Measurements from ENCODE around the gene ZNF598. TPM values are rescaled to one million over a fixed set of nuclear protein-coding genes. Genes with fewer than 3 reads are reported as not detected.

Gene ZNF598
- total RNA-seq, 1 experiment from 2014 or later: 50.4 TPM

DNA sequence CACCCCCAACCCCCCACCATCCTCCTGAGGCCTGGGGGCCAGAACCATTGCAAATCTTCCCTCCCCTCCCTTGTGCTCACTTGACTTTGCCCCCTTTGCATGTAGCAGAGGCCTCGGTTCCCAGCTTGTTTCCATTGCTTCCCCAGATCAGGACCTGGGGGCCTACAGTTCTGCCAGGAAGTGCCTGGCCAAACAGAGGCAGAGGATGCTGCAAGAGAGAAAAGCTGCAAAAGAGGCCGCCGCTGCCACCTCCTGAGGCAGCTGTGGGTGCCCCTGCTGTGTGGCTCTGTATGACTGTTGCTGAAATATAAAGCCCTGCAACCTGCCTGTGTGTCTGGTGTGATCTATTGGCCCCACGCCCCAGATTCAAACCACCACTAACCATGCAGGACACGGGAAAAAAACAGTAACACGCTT lies 48.0 kb downstream of the ZNF598 start:
- H3K27me3 ChIP-seq (replicated peaks; ENCODE audit: control insufficient read depth, insufficient read depth, low read length): no peaks in the 10 kb centered on the region
- peaks cover 17% of the 10 kb centered on the region for H3K4me1 ChIP-seq
- DNase-seq: no peak
- no TSS peak for BruUV-seq (replicated peaks)
- POLR2A ChIA-PET: interaction anchor here (1.3 kb wide), 1 partner anchor 179 kb away, joined by 3 read pairs; the partner anchor contains the start of genes NUBP2 and SPSB3
- Mint-ChIP-seq H3K4me1 (ENCODE audit: low read depth, unreplicated experiment) (peaks cover 22% of the 10 kb centered on the region), H3K9me3 (ENCODE audit: unreplicated experiment) (no peaks in the 10 kb centered on the region), H3K27me3 (ENCODE audit: insufficient read depth, unreplicated experiment) (no peaks in the 10 kb centered on the region), H3K36me3 (ENCODE audit: insufficient read depth, unreplicated experiment) (peaks cover 69% of the 10 kb centered on the region), H3K27ac (ENCODE audit: unreplicated experiment) (no peak overlapping the region), H3K4me3 (ENCODE audit: unreplicated experiment) (peak overlapping the region; percentile 89)
- no peaks in the 10 kb centered on the region for H3K9me3 ChIP-seq
- intact Hi-C loops (cut with micrococcal nuclease; ENCODE audit: unreplicated experiment): no loop called here
- CTCF ChIA-PET: no interaction called here
- no peak overlapping the region for H3K4me3 ChIP-seq (ENCODE audit: low read depth, low read length)
- TF ChIP-seq, protein P1, sequence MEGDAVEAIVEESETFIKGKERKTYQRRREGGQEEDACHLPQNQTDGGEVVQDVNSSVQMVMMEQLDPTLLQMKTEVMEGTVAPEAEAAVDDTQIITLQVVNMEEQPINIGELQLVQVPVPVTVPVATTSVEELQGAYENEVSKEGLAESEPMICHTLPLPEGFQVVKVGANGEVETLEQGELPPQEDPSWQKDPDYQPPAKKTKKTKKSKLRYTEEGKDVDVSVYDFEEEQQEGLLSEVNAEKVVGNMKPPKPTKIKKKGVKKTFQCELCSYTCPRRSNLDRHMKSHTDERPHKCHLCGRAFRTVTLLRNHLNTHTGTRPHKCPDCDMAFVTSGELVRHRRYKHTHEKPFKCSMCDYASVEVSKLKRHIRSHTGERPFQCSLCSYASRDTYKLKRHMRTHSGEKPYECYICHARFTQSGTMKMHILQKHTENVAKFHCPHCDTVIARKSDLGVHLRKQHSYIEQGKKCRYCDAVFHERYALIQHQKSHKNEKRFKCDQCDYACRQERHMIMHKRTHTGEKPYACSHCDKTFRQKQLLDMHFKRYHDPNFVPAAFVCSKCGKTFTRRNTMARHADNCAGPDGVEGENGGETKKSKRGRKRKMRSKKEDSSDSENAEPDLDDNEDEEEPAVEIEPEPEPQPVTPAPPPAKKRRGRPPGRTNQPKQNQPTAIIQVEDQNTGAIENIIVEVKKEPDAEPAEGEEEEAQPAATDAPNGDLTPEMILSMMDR (IDR thresholded peaks at IDR 0.05; ENCODE audit: insufficient read depth in 1 of 2, low read depth in 1 of 2, low read length in 1 of 2, severe bottlenecking in 1 of 2, unreplicated experiment in 1 of 2): no peak
- H3K36me3 ChIP-seq (ENCODE audit: control insufficient read depth, insufficient read depth, low read length): peaks cover 8% of the 10 kb centered on the region

DNA sequence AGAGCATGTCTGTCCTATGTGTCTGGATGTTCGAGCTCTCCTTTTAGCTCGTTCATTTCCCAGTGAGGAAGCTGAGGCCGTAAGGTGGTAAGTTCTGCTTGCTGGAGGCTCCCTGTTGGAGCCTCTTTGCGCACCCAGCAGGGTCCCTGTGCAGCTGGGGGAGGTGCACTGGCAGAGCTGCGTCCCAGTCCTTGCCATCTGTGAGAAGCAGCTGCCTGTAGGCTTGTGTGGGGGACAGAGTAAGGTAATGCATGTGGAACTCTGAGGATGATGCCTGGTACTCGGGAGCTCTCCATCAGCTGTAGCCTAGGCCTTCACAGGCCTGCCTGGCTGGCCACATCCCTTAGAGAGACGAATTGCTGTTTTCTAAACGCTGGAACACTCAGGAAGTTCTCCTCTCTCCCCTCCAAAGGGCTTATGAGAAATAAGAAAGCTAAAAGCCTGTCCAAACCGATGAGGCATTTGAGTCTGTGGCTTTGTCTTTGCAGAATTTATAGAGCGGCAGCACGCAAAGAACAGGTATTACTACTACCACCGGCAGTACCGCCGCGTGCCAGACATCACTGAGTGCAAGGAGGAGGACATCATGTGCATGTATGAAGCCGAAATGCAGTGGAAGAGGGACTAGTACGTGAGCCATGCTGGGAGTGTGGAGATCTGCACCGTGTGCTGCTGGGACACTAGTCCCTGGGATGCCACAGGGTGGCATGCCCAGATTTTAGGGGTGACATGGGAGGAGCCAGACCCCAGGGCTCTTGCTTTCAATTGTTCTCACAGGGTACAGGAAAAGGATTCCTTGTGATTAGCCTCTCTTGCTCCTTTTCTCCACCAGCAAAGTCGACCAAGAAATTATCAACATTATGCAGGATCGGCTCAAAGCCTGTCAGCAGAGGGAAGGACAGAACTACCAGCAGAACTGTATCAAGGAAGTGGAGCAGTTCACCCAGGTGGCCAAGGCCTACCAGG lies 48.7 kb downstream of the ZNF598 start:
- peaks cover 69% of the 10 kb centered on the region for H3K36me3 Mint-ChIP-seq (ENCODE audit: insufficient read depth, unreplicated experiment)
- ChIA-PET POLR2A (interaction anchor here (0.6 to 1.3 kb wide), 5 partner anchors 11 to 195 kb away, joined by 3 to 7 read pairs (median 3); partner anchors contain the start of genes MSRB1, NUBP2, SPSB3 and TRAF7), CTCF (no interaction called here)
- Histone ChIP-seq H3K36me3 (ENCODE audit: control insufficient read depth, insufficient read depth, low read length) (peaks cover 8% of the 10 kb centered on the region), H3K27me3 (replicated peaks; ENCODE audit: control insufficient read depth, insufficient read depth, low read length) (no peaks in the 10 kb centered on the region), H3K9me3 (no peaks in the 10 kb centered on the region), H3K4me1 (peaks cover 17% of the 10 kb centered on the region), H3K4me3 (ENCODE audit: low read depth, low read length) (peak overlapping the region; percentile 76)
- DNase-seq: peak; percentile 43 to 70
- peak overlapping the region; percentile 87 for H3K27ac Mint-ChIP-seq (ENCODE audit: unreplicated experiment)
- H3K4me3 Mint-ChIP-seq (ENCODE audit: unreplicated experiment): peak overlapping the region; percentile 89
- H3K4me1 Mint-ChIP-seq (ENCODE audit: low read depth, unreplicated experiment): peaks cover 22% of the 10 kb centered on the region
- intact Hi-C loops (cut with micrococcal nuclease; ENCODE audit: unreplicated experiment): no loop called here
- BruUV-seq (replicated peaks): TSS peak; percentile 23
- H3K9me3 Mint-ChIP-seq (ENCODE audit: unreplicated experiment): no peaks in the 10 kb centered on the region
- TF ChIP-seq, protein P1 (IDR thresholded peaks at IDR 0.05; ENCODE audit: insufficient read depth in 1 of 2, low read depth in 1 of 2, low read length in 1 of 2, severe bottlenecking in 1 of 2, unreplicated experiment in 1 of 2): no peak
- no peaks in the 10 kb centered on the region for H3K27me3 Mint-ChIP-seq (ENCODE audit: insufficient read depth, unreplicated experiment)

DNA sequence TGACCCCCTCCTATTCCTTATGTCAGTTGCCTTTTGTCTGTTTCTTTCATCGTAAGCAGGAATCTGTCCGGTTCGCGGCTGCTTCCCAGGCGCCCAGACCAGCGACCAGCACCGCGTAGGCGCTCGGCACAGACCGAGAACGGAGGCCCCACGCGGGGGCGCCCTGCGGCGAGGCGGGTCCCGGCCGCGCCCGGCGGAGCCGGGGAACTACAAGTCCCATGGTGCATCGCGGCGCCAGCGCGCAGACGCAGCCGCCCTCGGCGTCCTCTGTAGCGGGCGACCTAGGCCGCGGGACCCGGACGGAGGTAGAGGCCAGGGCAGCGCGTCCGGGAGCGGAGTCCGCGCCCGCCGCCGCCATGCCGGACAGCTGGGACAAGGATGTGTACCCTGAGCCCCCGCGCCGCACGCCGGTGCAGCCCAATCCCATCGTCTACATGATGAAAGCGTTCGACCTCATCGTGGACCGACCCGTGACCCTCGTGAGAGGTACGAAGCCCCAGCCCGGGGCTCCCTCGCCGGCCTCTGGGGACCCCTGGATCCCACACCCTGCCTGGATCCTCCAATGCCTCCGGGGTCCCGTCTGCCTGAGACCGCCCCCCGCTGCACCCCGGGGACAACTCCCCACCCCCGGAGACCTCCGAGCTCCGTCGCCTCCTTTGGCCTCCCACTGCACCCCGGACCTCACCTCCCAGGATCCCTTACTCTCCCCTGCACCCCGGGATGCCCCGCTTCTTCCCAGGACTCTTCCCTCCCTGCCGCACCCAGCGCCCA lies 50.2 kb downstream of the ZNF598 start, which contains the start of gene NDUFB10:
TSS of gene NDUFB10 (plus strand) at position 270 of the 771 bp plus-strand sequence. CDS start at position 357, 87 bp downstream.
- peak; percentile 92 to 96 for DNase-seq
- CTCF ChIA-PET: interaction anchor here (1.2 kb wide), 1 partner anchor 18 kb away, joined by 3 read pairs; no protein-coding TSS in a partner anchor

More for the DNA sequence above, 50.2 kb downstream of the ZNF598 start, which contains the start of gene NDUFB10:
- H3K36me3 ChIP-seq (ENCODE audit: control insufficient read depth, insufficient read depth, low read length): peaks cover 8% of the 10 kb centered on the region
- no TSS peak for BruUV-seq (replicated peaks)
- no peaks in the 10 kb centered on the region for H3K9me3 ChIP-seq
- Mint-ChIP-seq H3K27me3 (ENCODE audit: insufficient read depth, unreplicated experiment) (no peaks in the 10 kb centered on the region), H3K27ac (ENCODE audit: unreplicated experiment) (peak within 1 kb of the TSS; percentile 87), H3K4me1 (ENCODE audit: low read depth, unreplicated experiment) (peaks cover 22% of the 10 kb centered on the region), H3K36me3 (ENCODE audit: insufficient read depth, unreplicated experiment) (peaks cover 54% of the 10 kb centered on the region), H3K4me3 (ENCODE audit: unreplicated experiment) (peak within 1 kb of the TSS; percentile 89), H3K9me3 (ENCODE audit: unreplicated experiment) (no peaks in the 10 kb centered on the region)
- POLR2A ChIA-PET: no interaction called here
- TF ChIP-seq, protein P1 (IDR thresholded peaks at IDR 0.05; ENCODE audit: insufficient read depth in 1 of 2, low read depth in 1 of 2, low read length in 1 of 2, severe bottlenecking in 1 of 2, unreplicated experiment in 1 of 2): peak; percentile 46 to 49
- H3K27me3 ChIP-seq (replicated peaks; ENCODE audit: control insufficient read depth, insufficient read depth, low read length): no peaks in the 10 kb centered on the region
- peaks cover 17% of the 10 kb centered on the region for H3K4me1 ChIP-seq
- H3K4me3 ChIP-seq (ENCODE audit: low read depth, low read length): peak within 1 kb of the TSS; percentile 76
- intact Hi-C loops (cut with micrococcal nuclease; ENCODE audit: unreplicated experiment): no loop called here
